ENCODE results near the gene CC2D1B. TPM values are rescaled to one million over a fixed set of nuclear protein-coding genes. Genes with fewer than 3 reads are reported as not detected.

CC2D1B gene
- total RNA-seq, 1 experiment from 2014 or later, result 22.6 TPM

GRCh38 chr1:52404975-52405338 lies 39.0 kb upstream of the CC2D1B start:
- ChIA-PET POLR2A (interaction anchor here (0.5 to 1.9 kb wide), 15 partner anchors 12 to 349 kb away, joined by 3 to 16 read pairs (median 3); partner anchors contain the start of genes BTF3L4, CC2D1B, TUT4 and TXNDC12), CTCF (interaction anchor here (0.6 to 1.6 kb wide), 3 partner anchors 148 to 282 kb away, joined by 4 to 13 read pairs (median 4); partner anchors contain the start of gene TUT4)
- ATAC-seq, result no peak
- DNase-seq (ENCODE audit: low spot score), result no peak
- H3K36me3 Mint-ChIP-seq, result peaks cover 48% of the 10 kb centered on the region
- TF ChIP-seq HMGA2 (CRISPR knock-in tag; IDR thresholded peaks at IDR 0.05) (no peak), FOXJ3 (CRISPR knock-in tag; IDR thresholded peaks at IDR 0.05; ENCODE audit: borderline replicate concordance) (no peak), FOXK1 (CRISPR knock-in tag; IDR thresholded peaks at IDR 0.05) (no peak), IRF2 (CRISPR knock-in tag; IDR thresholded peaks at IDR 0.05; ENCODE audit: borderline replicate concordance, low read depth) (no peak), RELA (CRISPR knock-in tag; IDR thresholded peaks at IDR 0.05; ENCODE audit: borderline replicate concordance) (no peak), SP1 (CRISPR knock-in tag; conservative IDR thresholded peaks at IDR 0.05) (no peak)
- TF ChIP-seq, protein P1, sequence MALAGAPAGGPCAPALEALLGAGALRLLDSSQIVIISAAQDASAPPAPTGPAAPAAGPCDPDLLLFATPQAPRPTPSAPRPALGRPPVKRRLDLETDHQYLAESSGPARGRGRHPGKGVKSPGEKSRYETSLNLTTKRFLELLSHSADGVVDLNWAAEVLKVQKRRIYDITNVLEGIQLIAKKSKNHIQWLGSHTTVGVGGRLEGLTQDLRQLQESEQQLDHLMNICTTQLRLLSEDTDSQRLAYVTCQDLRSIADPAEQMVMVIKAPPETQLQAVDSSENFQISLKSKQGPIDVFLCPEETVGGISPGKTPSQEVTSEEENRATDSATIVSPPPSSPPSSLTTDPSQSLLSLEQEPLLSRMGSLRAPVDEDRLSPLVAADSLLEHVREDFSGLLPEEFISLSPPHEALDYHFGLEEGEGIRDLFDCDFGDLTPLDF (CRISPR knock-in tag; IDR thresholded peaks at IDR 0.05), result no peak
- TF ChIP-seq, protein P2, sequence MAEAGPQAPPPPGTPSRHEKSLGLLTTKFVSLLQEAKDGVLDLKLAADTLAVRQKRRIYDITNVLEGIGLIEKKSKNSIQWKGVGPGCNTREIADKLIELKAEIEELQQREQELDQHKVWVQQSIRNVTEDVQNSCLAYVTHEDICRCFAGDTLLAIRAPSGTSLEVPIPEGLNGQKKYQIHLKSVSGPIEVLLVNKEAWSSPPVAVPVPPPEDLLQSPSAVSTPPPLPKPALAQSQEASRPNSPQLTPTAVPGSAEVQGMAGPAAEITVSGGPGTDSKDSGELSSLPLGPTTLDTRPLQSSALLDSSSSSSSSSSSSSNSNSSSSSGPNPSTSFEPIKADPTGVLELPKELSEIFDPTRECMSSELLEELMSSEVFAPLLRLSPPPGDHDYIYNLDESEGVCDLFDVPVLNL (CRISPR knock-in tag; IDR thresholded peaks at IDR 0.05; ENCODE audit: borderline replicate concordance, low read depth), result no peak
- TF ChIP-seq, protein P3, sequence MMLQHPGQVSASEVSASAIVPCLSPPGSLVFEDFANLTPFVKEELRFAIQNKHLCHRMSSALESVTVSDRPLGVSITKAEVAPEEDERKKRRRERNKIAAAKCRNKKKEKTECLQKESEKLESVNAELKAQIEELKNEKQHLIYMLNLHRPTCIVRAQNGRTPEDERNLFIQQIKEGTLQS (CRISPR knock-in tag; conservative IDR thresholded peaks at IDR 0.05), result no peak
- peak overlapping the region; percentile 100 for H3K27ac Mint-ChIP-seq
- no peaks in the 10 kb centered on the region for H3K9me3 Mint-ChIP-seq
- H3K4me1 Mint-ChIP-seq, result peaks cover 23% of the 10 kb centered on the region
- H3K27me3 Mint-ChIP-seq (ENCODE audit: low read depth), result no peaks in the 10 kb centered on the region
- peak overlapping the region; percentile 100 for H3K4me3 Mint-ChIP-seq

DNA sequence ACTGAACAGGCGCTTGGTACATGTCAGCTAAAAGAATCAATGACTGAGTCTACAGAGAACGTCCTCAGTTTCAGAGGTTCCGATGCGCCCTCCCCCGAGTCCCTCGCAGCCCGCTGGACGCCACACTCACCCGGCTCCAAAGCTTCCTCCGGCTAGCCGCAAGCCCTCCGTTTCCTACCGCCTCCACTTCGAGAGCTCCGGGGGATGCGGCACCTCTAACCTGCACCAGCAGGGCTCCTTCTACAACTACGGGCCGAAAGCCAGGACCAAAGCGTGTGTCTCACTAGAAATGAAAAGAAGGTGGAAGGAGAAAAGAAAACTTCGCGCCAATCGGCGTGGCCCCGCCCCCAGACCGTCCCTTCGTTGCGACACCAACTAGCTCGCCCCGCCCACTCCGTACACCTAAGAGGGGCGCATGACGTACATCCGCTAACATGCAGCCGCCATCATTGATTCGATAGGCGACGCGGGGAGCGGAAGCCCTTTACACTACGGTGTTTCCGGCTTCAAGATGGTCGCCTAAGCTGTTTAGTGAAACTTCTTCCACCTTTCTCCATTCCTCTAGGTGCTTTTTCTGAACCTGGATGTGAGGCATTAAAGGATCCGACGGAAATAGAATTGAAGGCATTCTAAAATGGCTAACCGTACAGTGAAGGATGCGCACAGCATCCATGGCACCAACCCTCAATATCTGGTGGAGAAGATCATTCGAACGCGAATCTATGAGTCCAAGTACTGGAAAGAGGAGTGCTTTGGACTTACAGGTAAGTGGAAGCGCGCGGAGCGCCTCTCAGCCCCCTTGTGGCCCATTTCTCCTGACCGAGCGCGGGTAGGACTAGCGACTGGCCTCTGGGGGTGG lies 38.3 kb upstream of the CC2D1B start, which contains the start of the genes ORC1 and PRPF38A:
Gene ORC1 (minus strand): TSS at position 308 of the 859 bp plus-strand sequence. CDS start 2,200 bp downstream, outside the sequence.
Gene PRPF38A (plus strand): TSS at position 487 of the 859 bp plus-strand sequence. CDS start 148 bp downstream, at position 635.
- H3K9me3 Mint-ChIP-seq, result no peaks in the 10 kb centered on the region
- ATAC-seq (peak; percentile 92), DNase-seq (ENCODE audit: low spot score) (peak; percentile 98)
- peaks cover 23% of the 10 kb centered on the region for H3K4me1 Mint-ChIP-seq
- POLR2A ChIA-PET, result interaction anchor here (0.5 to 1.9 kb wide), 17 partner anchors 12 to 349 kb away, joined by 3 to 16 read pairs (median 3); partner anchors contain the start of genes BTF3L4, CC2D1B, SHISAL2A and TUT4
- no peaks in the 10 kb centered on the region for H3K27me3 Mint-ChIP-seq (ENCODE audit: low read depth)
- H3K27ac Mint-ChIP-seq, result peak within 1 kb of the TSS; percentile 100
- peak within 1 kb of the TSS; percentile 100 for H3K4me3 Mint-ChIP-seq
- H3K36me3 Mint-ChIP-seq, result peaks cover 52% of the 10 kb centered on the region
- CTCF ChIA-PET, result interaction anchor here (0.6 to 1.6 kb wide), 6 partner anchors 21 to 282 kb away, joined by 3 to 13 read pairs (median 4); partner anchors contain the start of gene TUT4
- peak; percentile 96 for TF ChIP-seq SP1 (CRISPR knock-in tag; conservative IDR thresholded peaks at IDR 0.05)
- no peak for TF ChIP-seq ATF1 (CRISPR knock-in tag; IDR thresholded peaks at IDR 0.05)
- TF ChIP-seq, protein P4, sequence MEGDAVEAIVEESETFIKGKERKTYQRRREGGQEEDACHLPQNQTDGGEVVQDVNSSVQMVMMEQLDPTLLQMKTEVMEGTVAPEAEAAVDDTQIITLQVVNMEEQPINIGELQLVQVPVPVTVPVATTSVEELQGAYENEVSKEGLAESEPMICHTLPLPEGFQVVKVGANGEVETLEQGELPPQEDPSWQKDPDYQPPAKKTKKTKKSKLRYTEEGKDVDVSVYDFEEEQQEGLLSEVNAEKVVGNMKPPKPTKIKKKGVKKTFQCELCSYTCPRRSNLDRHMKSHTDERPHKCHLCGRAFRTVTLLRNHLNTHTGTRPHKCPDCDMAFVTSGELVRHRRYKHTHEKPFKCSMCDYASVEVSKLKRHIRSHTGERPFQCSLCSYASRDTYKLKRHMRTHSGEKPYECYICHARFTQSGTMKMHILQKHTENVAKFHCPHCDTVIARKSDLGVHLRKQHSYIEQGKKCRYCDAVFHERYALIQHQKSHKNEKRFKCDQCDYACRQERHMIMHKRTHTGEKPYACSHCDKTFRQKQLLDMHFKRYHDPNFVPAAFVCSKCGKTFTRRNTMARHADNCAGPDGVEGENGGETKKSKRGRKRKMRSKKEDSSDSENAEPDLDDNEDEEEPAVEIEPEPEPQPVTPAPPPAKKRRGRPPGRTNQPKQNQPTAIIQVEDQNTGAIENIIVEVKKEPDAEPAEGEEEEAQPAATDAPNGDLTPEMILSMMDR (IDR thresholded peaks at IDR 0.05), result no peak
- TF ChIP-seq, protein P5, sequence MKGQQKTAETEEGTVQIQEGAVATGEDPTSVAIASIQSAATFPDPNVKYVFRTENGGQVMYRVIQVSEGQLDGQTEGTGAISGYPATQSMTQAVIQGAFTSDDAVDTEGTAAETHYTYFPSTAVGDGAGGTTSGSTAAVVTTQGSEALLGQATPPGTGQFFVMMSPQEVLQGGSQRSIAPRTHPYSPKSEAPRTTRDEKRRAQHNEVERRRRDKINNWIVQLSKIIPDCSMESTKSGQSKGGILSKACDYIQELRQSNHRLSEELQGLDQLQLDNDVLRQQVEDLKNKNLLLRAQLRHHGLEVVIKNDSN (CRISPR knock-in tag; IDR thresholded peaks at IDR 0.05), result 0 out of 2 replicates have a peak, but pooled peaks have one; percentile 30
- TF ChIP-seq ZNF317 (CRISPR knock-in tag; IDR thresholded peaks at IDR 0.05; ENCODE audit: borderline replicate concordance, low read depth), result no peak
- no peak for TF ChIP-seq MXD4 (CRISPR knock-in tag; IDR thresholded peaks at IDR 0.05; ENCODE audit: borderline replicate concordance)
- TF ChIP-seq HMGXB4 (CRISPR knock-in tag; IDR thresholded peaks at IDR 0.05), result peak; percentile 78
- TF ChIP-seq, protein P6, sequence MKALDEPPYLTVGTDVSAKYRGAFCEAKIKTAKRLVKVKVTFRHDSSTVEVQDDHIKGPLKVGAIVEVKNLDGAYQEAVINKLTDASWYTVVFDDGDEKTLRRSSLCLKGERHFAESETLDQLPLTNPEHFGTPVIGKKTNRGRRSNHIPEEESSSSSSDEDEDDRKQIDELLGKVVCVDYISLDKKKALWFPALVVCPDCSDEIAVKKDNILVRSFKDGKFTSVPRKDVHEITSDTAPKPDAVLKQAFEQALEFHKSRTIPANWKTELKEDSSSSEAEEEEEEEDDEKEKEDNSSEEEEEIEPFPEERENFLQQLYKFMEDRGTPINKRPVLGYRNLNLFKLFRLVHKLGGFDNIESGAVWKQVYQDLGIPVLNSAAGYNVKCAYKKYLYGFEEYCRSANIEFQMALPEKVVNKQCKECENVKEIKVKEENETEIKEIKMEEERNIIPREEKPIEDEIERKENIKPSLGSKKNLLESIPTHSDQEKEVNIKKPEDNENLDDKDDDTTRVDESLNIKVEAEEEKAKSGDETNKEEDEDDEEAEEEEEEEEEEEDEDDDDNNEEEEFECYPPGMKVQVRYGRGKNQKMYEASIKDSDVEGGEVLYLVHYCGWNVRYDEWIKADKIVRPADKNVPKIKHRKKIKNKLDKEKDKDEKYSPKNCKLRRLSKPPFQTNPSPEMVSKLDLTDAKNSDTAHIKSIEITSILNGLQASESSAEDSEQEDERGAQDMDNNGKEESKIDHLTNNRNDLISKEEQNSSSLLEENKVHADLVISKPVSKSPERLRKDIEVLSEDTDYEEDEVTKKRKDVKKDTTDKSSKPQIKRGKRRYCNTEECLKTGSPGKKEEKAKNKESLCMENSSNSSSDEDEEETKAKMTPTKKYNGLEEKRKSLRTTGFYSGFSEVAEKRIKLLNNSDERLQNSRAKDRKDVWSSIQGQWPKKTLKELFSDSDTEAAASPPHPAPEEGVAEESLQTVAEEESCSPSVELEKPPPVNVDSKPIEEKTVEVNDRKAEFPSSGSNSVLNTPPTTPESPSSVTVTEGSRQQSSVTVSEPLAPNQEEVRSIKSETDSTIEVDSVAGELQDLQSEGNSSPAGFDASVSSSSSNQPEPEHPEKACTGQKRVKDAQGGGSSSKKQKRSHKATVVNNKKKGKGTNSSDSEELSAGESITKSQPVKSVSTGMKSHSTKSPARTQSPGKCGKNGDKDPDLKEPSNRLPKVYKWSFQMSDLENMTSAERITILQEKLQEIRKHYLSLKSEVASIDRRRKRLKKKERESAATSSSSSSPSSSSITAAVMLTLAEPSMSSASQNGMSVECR (CRISPR knock-in tag; IDR thresholded peaks at IDR 0.05; ENCODE audit: borderline replicate concordance), result 0 out of 2 replicates have a peak, but pooled peaks have one; percentile 55
- TF ChIP-seq GABPB1 (CRISPR knock-in tag; IDR thresholded peaks at IDR 0.05), result peak; percentile 75
- TF ChIP-seq ERG (CRISPR knock-in tag; IDR thresholded peaks at IDR 0.05), result no peak
- TF ChIP-seq EMX1 (CRISPR knock-in tag; IDR thresholded peaks at IDR 0.05), result no peak
- TF ChIP-seq ZNF671 (CRISPR knock-in tag; IDR thresholded peaks at IDR 0.05), result no peak

All from WTC11 (cell line).